OCI-LY3 (cell line): ENCODE results near the gene CTNND2.

Source experiments
- CTCF ChIP-seq: fragments of 200-600, 300-600 bp; sonication (generic); IDR thresholded peaks from 2 replicates; pipeline ENCODE4 v1.5.1; 2014; ENCODE audit warnings: antibody characterized with exemption, low read length, low read depth
- EZH2phosphoT487 ChIP-seq: fragments of 200-600 bp; shearing (Covaris generic); IDR thresholded peaks from 2 replicates; pipeline ENCODE4 v1.6.1; 2018; ENCODE audit warnings: antibody characterized with exemption, mixed run types, low read depth

GRCh38 chr5:11531811-11532555, 372.3 kb downstream of the CTNND2 start:
- no peak for TF ChIP-seq CTCF
- TF ChIP-seq EZH2phosphoT487: no peak
